ENCODE data around the gene RORB.

- TF ChIP-seq CTCF (IDR thresholded peaks at IDR 0.05) = no peak
- no peak for TF ChIP-seq POLR2A (IDR thresholded peaks at IDR 0.05)
Observed at GRCh38 chr9:74728176-74728575, 231.0 kb downstream of the RORB start.

All from esophagus squamous epithelium (tissue), 4 donors.